HG02678 (cell line): ENCODE data around the gene PRR18.
"Not testable (repeated sequence)": the region's sequence is repeated elsewhere in the genome, so short reads cannot be mapped to it uniquely, and the experiment has no call there.

Experiments used
- ATAC-seq: cut with Tn5 transposase; IDR thresholded peaks from one replicate; pipeline ENCODE4 v1.9.1; 2021; ENCODE audit warnings: mild to moderate bottlenecking, moderate library complexity; ENCODE audit not compliant: unreplicated experiment

The PRR18 gene, protein sequence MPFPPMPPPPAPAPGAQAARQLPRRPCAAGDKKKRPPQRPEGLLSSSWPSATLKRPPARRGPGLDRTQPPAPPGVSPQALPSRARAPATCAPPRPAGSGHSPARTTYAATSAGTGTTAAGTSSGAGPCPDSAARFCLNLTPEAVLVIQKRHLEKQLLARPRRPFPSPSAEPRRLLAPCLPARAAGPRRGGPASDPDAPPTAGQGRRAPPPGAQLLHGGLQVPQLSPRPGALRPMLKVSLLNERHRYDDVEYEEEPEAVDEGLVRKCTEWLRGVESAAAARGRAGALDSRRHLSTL

DNA sequence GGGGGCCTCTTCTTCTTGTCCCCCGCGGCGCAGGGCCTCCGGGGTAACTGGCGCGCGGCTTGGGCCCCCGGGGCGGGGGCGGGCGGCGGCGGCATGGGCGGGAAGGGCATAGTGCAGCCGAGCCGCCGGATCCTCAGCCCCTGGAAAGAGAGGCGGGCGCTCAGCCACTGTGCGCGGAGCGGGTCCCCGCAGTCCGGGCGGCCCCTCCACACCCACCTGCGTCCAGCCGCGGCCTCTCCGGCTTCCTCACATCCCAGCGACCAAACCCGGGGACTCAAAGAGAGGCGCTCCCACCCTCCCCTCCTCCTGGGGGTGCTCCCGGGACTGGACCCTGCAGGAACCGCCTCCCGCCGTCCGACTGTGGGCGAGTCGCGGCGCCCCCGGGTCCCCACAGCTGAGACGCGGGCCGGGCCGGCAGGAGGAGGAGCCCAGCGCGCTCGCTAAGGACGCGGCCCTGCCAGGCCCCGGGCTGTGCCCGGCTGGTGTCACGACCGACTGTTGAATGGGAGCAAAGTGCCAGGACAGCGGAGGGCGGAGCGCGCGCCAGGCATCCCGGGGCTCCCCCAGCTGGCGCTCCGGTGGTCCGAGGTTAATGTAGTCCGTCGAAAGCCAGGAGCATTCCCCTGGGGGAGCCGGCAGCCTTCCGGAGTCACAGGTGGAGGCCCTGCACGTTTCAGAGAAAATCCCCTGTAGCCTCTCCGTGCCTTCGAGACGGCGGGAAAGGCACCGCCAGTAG, at the start of gene PRR18:
Gene PRR18 (minus strand): TSS at position 360 of the 736 bp plus-strand sequence. CDS start 250 bp downstream, at position 110.
- peak; percentile 50 for ATAC-seq

- ATAC-seq = no peak
These were observed 47.4 kb upstream of the PRR18 start for GRCh38 chr6:166355552-166355951.

DNA sequence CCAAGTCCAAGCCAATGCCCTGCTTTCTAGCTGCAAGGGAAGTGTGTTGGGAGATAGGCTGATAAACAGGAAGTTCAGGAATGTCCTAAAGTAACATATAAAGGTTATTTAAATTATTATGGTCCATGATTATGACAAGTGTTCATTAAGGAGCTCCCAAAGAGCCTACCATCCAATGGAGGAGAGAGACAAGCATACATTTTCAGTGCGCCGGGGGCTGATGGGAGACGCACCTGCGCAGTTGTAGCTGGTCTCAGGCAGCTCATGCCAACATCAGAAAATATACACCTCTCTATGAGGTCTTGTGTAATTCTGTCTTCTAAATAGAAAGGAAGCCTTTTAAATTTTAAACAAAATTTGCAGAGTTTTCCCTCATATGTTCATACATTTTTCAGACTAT, 46.8 kb upstream of the PRR18 start:
- no peak for ATAC-seq

DNA sequence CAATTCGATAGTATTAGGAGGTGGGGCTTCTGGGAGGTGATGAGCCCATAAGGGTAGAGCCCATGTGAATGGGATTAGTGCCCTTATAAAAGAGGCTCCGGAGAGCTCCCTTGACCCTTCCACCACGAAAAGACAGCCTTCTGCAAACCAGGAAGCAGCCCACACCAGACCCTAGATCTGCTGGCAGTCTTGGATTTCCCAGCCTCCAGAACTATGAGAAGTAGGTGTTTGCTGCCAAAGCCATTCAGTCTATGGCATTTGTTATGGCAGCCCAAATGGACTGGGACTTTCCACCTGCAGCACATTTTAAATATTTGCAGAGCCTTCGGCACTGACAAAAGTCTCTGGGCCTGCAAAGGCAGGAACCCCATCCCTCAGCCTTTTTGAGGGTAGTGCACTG, 46.0 kb upstream of the PRR18 start:
- no peak for ATAC-seq

DNA sequence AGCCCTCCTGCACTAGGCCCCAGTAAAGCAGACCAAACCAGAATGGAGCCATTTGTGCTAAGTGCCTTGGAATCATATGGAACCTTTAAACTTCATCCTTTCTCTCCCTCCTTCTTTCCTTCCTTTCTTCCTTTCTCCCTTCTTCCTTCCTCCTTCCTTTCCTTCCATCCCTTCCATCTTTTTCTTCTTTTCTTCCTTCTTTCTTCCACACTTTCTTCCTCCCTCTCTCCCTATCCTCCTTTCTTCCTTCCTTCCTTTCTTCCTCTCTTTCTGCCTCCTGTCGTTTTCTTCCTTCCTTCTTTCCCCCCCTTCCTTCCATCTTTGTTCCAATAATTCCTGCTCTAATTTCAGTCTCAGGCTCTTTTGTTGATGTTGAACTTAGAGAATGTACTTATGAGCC, 45.3 kb upstream of the PRR18 start:
- no peak for ATAC-seq

GRCh38 chr6:166352923-166353322, 44.7 kb upstream of the PRR18 start:
- ATAC-seq = no peak

- ATAC-seq = peak; percentile 99
These were observed 43.6 kb upstream of the PRR18 start for GRCh38 chr6:166351715-166352285.

GRCh38 chr6:166348305-166348949, 40.2 kb upstream of the PRR18 start:
- ATAC-seq = no peak

- ATAC-seq = no peak
These were observed 38.8 kb upstream of the PRR18 start for GRCh38 chr6:166346965-166347364.

DNA sequence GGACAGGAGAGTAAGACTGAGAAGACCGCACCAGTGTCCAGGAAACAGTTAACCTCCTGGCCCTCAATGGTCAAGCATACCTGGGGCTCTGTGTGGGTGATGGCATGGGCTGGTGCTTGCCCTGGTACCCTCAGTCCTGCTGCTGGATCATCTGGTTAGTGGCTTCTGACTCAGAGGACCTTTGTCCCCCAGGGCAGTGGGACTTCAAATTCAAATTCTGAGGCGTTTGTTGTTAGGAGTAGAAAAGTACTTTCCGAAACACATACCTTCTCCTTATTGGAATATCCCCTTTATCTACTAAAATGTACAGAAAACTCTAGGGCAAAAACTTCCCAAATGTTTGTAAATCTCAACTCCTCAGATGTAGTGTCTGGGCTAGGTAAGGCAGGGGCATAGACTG, 38.3 kb upstream of the PRR18 start:
- no peak for ATAC-seq

- ATAC-seq = not testable (repeated sequence)
These were observed 37.5 kb upstream of the PRR18 start for GRCh38 chr6:166345672-166346071.

GRCh38 chr6:166344921-166345320, 36.7 kb upstream of the PRR18 start:
- not testable (repeated sequence) for ATAC-seq

DNA sequence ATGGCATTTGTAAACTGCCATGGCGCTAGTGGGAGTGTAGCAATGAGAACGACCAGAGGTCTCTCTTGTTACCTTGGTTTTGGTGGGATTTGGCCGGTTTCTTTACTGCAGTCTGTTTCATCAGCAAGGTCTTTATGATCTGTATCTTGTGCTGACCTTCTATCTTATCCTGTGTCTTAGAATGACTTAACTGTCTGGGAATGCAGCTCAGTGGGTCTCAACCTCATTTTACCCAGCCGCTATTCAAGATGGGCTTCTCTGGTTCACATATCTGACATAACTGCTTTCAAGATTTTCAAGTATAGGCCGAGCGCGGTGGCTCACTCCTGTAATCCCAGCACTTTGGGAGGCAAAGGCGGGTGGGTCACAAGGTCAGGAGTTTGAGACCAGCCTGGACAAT, 36.0 kb upstream of the PRR18 start:
- ATAC-seq = no peak

GRCh38 chr6:166343150-166343487, 34.9 kb upstream of the PRR18 start:
- peak; percentile 15 for ATAC-seq

DNA sequence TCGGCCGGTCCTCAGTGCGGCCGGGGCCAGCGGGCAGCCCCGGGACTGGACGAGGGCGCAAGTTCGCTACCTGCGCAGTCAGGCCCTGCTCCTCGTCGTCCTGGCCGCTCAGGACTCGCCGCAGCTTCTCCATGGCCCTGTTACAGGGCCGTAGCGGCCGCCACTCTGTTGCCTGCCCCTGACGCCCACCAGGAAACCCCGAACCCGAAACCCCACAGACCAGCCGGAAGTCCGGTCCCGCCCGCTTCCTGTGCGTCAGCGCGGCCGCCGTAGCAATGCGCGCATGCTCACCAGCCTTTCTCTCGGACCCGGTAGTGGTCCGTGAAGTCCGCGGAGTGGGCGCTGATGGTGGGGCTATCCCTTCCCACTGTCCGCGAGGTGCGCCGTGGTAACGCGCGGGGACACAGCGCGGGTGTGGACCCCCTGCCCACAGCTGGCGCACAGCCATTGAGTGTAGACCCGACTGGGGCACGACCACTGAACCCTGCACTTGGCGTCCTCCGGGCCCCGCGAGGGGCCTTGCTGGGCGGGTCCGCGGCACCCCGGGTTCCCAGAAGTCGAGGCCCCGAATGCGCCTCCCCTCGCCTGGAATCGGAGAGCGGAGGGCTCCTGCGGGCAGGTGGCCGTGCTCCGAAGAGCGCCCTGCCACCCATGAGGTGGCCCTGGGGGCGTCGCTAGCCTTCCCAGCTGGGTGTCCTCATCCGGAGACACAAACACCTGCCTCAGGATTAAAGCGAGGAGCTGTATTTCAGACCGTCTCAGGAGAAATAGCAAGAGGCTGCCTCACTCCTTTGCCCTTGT, 34.4 kb upstream of the PRR18 start, which contains the start of gene SFT2D1:
Gene SFT2D1 (minus strand): TSS at position 197 of the 801 bp plus-strand sequence. CDS start 64 bp downstream, at position 133.
- ATAC-seq = peak; percentile 94

- no peak for ATAC-seq
These were observed 33.8 kb upstream of the PRR18 start for GRCh38 chr6:166341977-166342348.

GRCh38 chr6:166341464-166341863, 33.3 kb upstream of the PRR18 start:
- ATAC-seq = no peak

GRCh38 chr6:166338854-166339253, 30.7 kb upstream of the PRR18 start:
- ATAC-seq = no peak

GRCh38 chr6:166336847-166337246, 28.7 kb upstream of the PRR18 start:
- ATAC-seq = no peak

GRCh38 chr6:166335378-166336302, 27.4 kb upstream of the PRR18 start:
- peak; percentile 56 for ATAC-seq
